ENCODE data around the gene KREMEN1. TPM values are rescaled to one million over a fixed set of nuclear protein-coding genes. Genes with fewer than 3 reads are reported as not detected.

Gene KREMEN1
- total RNA-seq, 1 experiment from 2014 or later: 31.9 TPM

DNA sequence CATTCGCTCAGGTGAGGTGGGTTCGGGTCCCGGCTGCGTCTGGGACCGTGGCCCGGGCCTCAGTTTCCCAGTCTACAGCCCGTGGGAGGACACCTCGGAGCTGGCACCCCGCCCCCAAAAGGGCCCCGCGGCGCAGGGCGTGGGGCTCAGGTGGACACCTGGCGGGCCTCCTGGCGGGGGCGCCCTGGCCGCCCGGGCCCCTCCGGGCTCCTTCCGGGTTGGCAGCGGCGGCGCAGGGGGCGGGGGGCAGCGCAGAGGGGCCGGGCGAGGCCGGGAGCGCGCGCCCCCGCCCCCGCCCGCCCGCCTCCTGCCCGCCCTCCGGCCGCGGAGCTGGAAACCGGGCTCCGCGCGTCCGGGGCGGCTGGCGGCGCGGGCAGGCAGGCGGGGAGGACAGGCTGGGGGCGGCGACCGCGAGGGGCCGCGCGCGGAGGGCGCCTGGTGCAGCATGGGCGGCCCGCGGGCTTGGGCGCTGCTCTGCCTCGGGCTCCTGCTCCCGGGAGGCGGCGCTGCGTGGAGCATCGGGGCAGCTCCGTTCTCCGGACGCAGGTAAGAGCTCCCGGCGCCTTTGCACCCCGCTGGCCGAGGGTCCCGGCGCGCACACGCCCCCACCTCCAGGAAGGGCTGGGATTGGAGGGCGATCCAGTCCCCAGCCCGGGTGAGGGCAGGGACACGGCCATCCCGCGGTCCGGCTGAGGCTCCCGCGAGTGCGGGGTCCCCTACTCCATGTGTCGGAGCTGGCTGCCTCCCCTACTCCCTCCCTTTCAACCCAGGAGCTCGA, 132.9 kb downstream of the KREMEN1 start, which contains the start of gene EMID1 (continued):
- no peak for TF ChIP-seq ZNF274 (IDR thresholded peaks at IDR 0.05; ENCODE audit: low read depth, low read length)

DNA sequence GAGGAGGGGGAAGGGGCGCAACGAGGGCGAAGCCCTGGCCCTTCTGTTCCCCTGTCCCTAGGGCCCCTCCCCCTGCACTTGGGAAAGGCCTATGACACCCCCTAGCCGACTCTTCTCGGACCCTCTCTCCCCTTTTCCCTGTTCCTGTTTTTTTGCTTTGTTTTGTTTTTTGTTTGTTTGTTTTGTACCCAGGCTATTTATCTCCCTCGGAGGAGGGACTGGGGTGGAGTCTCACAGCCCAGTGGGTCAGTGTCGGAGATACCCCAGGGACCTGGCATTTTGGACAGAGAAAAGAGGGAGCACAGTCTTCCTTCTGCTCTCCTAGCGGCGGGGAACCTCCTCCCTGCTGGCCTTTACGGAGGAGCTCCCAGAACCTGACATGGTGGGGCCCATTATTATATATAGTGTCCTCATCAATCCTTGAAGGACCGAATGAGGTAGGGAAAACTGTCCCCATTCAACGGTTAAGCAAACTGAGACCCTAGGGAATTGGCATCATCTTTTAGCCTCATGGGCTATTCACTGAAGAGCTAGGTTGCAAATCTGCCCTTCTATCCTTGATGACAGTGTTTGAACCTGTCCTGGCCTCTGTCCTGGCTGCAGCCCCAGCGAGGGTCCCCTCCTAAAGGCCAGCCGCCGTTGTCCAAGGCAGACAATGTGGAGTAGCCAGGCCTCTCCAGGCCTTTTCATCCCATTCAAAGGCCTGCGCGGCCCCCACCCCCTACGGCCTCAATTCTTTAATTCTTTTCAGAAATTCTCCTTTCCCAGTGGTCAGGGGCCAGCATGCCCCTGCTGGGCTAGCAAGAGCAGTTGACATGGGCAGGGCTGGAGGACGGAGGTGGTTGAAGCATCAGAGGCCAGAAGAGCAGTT, 133.8 kb downstream of the KREMEN1 start:
- Histone ChIP-seq H3K4me1 (ENCODE audit: control insufficient read depth in 1 of 2, insufficient read depth in 2 of 2, low read length in 2 of 2) (peaks cover 4 to 18% of the 10 kb centered on the region in 2 experiments; a peak in 3 of 4 replicates), H3K27ac (ENCODE audit: low read depth, low read length) (peak overlapping the region; percentile 73; the same call in 1 of the 2 replicates), H3K9ac (ENCODE audit: low read length) (peak overlapping the region; percentile 78), H3K79me2 (ENCODE audit: insufficient read depth, low read length) (no peaks in the 10 kb centered on the region), H4K20me1 (ENCODE audit: insufficient read depth) (no peaks in the 10 kb centered on the region), H3K36me3 (ENCODE audit: control insufficient read depth in 1 of 2, insufficient read depth in 2 of 2, low read length in 2 of 2) (no peaks in the 10 kb centered on the region), H3K9me2 (ENCODE audit: insufficient read depth) (no peaks in the 10 kb centered on the region), H3K4me3 (replicated peaks in 1 of 2; ENCODE audit: low read depth in 1 of 2, low read length in 2 of 2) (peak overlapping the region; percentile 63 to 82), H3K4me2 (ENCODE audit: low read length) (peak overlapping the region; percentile 94), H2AFZ (ENCODE audit: low read depth, low read length, poor library complexity, severe bottlenecking) (no peak overlapping the region), H3K27me3 (ENCODE audit: insufficient read depth, low read length) (no peaks in the 10 kb centered on the region), H3K9me3 (ENCODE audit: control insufficient read depth in 1 of 2, insufficient read depth in 1 of 2, low read depth in 1 of 2, low read length in 2 of 2) (no peaks in the 10 kb centered on the region)
- POLR2A ChIA-PET: no interaction called here
- CTCF ChIA-PET: interaction anchor here (0.8 to 1.8 kb wide), 5 partner anchors 9 to 416 kb away, joined by 3 to 6 read pairs (median 3); no protein-coding TSS in a partner anchor
- intact Hi-C loops (cut with micrococcal nuclease): loop anchor here (5.0 kb wide), 1 partner anchor 151 kb away; no protein-coding TSS in a partner anchor
- peak; percentile 13 for ATAC-seq
- TSS peak; percentile 41 for BruUV-seq (replicated peaks)
- DNase-seq (ENCODE audit: low read depth, low spot score): no peak
- RAD21 ChIA-PET (ENCODE audit: low non-redundant PET in 1 of 2, low total read pairs in 2 of 2, uncharacterized antibody in 2 of 2, unreplicated experiment in 2 of 2): no interaction called here
- TF ChIP-seq, protein P1, sequence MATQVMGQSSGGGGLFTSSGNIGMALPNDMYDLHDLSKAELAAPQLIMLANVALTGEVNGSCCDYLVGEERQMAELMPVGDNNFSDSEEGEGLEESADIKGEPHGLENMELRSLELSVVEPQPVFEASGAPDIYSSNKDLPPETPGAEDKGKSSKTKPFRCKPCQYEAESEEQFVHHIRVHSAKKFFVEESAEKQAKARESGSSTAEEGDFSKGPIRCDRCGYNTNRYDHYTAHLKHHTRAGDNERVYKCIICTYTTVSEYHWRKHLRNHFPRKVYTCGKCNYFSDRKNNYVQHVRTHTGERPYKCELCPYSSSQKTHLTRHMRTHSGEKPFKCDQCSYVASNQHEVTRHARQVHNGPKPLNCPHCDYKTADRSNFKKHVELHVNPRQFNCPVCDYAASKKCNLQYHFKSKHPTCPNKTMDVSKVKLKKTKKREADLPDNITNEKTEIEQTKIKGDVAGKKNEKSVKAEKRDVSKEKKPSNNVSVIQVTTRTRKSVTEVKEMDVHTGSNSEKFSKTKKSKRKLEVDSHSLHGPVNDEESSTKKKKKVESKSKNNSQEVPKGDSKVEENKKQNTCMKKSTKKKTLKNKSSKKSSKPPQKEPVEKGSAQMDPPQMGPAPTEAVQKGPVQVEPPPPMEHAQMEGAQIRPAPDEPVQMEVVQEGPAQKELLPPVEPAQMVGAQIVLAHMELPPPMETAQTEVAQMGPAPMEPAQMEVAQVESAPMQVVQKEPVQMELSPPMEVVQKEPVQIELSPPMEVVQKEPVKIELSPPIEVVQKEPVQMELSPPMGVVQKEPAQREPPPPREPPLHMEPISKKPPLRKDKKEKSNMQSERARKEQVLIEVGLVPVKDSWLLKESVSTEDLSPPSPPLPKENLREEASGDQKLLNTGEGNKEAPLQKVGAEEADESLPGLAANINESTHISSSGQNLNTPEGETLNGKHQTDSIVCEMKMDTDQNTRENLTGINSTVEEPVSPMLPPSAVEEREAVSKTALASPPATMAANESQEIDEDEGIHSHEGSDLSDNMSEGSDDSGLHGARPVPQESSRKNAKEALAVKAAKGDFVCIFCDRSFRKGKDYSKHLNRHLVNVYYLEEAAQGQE (IDR thresholded peaks at IDR 0.05; ENCODE audit: low read depth): no peak
- TF ChIP-seq TCF7L2 (IDR thresholded peaks at IDR 0.05; ENCODE audit: borderline replicate concordance, extremely low read depth, insufficient read depth, insufficient read length) (no peak), EGR1 (IDR thresholded peaks at IDR 0.05; ENCODE audit: low read depth) (no peak), POLR2AphosphoS5 (IDR thresholded peaks at IDR 0.05; ENCODE audit: low read depth, low read length) (no peak), RAD21 (IDR thresholded peaks at IDR 0.05; ENCODE audit: low read depth) (no peak), POLR2A (IDR thresholded peaks at IDR 0.05; ENCODE audit: borderline replicate concordance, extremely low read depth, insufficient read depth, insufficient read length) (no peak), ELF1 (IDR thresholded peaks at IDR 0.05; ENCODE audit: borderline replicate concordance, low read depth) (no peak), ZFX (IDR thresholded peaks at IDR 0.05) (no peak), JUND (IDR thresholded peaks at IDR 0.05) (no peak), SRF (IDR thresholded peaks at IDR 0.05; ENCODE audit: low read depth) (no peak)
- TF ChIP-seq, protein P2, sequence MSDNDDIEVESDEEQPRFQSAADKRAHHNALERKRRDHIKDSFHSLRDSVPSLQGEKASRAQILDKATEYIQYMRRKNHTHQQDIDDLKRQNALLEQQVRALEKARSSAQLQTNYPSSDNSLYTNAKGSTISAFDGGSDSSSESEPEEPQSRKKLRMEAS (IDR thresholded peaks at IDR 0.05): no peak
- TF ChIP-seq, protein P3, sequence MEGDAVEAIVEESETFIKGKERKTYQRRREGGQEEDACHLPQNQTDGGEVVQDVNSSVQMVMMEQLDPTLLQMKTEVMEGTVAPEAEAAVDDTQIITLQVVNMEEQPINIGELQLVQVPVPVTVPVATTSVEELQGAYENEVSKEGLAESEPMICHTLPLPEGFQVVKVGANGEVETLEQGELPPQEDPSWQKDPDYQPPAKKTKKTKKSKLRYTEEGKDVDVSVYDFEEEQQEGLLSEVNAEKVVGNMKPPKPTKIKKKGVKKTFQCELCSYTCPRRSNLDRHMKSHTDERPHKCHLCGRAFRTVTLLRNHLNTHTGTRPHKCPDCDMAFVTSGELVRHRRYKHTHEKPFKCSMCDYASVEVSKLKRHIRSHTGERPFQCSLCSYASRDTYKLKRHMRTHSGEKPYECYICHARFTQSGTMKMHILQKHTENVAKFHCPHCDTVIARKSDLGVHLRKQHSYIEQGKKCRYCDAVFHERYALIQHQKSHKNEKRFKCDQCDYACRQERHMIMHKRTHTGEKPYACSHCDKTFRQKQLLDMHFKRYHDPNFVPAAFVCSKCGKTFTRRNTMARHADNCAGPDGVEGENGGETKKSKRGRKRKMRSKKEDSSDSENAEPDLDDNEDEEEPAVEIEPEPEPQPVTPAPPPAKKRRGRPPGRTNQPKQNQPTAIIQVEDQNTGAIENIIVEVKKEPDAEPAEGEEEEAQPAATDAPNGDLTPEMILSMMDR (IDR thresholded peaks at IDR 0.05 in 2 of 3, conservative IDR thresholded peaks at IDR 0.05 in 1 of 3; ENCODE audit: borderline replicate concordance in 1 of 3, insufficient read depth in 1 of 3, low read depth in 2 of 3, low read length in 2 of 3): no peak
- TF ChIP-seq, protein P4, sequence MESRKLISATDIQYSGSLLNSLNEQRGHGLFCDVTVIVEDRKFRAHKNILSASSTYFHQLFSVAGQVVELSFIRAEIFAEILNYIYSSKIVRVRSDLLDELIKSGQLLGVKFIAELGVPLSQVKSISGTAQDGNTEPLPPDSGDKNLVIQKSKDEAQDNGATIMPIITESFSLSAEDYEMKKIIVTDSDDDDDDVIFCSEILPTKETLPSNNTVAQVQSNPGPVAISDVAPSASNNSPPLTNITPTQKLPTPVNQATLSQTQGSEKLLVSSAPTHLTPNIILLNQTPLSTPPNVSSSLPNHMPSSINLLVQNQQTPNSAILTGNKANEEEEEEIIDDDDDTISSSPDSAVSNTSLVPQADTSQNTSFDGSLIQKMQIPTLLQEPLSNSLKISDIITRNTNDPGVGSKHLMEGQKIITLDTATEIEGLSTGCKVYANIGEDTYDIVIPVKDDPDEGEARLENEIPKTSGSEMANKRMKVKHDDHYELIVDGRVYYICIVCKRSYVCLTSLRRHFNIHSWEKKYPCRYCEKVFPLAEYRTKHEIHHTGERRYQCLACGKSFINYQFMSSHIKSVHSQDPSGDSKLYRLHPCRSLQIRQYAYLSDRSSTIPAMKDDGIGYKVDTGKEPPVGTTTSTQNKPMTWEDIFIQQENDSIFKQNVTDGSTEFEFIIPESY (IDR thresholded peaks at IDR 0.05; ENCODE audit: extremely low read depth, insufficient replicate concordance, low read length): no peak
